ENCODE data around the gene NLRP10.

GRCh38 chr11:7931168-7931567 lies 34.1 kb downstream of the NLRP10 start, which contains the start of gene OR10A6:
- TF ChIP-seq POLR2AphosphoS5 (IDR thresholded peaks at IDR 0.05; ENCODE audit: low read depth, low read length) = no peak
- no peak for TF ChIP-seq REST (IDR thresholded peaks at IDR 0.05; ENCODE audit: insufficient read depth in 1 of 2, low read depth in 2 of 2, low read length in 2 of 2)
- no peak for TF ChIP-seq FOXP2 (optimal IDR thresholded peaks at IDR 0.05; ENCODE audit: borderline replicate concordance, extremely low read depth, extremely low read length, insufficient read depth)
